Ishikawa (cell line): ENCODE results near the gene SLC25A13.

Experiments used
- EGR1 ChIP-seq: IDR thresholded peaks from 2 replicates; pipeline ENCODE4 v1.6.1; 2012
- FOXM1 ChIP-seq: IDR thresholded peaks from 2 replicates; pipeline ENCODE4 v1.6.1; 2012; ENCODE audit warnings: low read depth, borderline replicate concordance
- TEAD4 ChIP-seq: IDR thresholded peaks from 2 replicates; pipeline ENCODE4 v1.6.1; 2012
- TF ChIP-seq, protein P1 (sequence below): IDR thresholded peaks from 2 replicates; pipeline ENCODE4 v1.6.1; 2012

DNA sequence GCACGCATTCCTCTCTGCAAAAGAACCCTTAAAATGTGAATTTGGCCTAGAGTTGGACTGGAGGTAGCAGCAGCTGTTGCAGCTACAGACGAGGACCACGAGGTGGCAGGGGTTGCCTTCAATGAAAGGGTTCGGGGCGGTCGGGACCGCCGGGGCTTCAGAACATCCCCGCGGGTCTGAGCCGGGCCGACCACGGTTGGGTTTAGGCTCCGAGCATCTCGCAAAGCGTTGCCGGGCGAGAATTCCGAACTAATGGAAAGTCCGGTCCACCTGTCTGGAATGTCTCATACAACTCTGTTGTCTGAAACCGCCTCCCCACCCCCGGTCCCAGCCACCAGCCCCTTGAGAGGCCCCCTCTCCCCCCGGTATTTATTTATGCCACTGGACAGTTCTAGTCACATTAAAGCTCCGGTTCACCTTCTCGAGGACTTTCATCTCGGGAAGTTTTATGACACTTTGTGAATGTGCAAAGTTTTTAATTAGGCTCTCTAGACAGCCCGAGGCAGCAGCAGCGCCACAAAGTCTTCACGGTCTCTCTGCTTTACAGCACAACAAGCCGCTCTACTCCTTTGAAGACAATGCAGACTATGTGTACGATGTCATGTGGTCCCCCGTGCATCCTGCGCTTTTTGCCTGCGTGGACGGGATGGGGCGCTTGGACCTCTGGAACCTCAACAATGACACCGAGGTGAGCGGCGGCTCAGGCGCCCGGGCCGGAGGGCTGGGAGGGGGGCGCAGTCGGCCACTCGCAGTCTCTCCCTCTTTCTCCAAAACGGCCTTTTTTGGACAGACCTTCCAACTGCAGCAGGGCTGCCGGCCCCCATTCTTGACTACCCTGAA lies 246.2 kb downstream of the SLC25A13 start:
- TF ChIP-seq, protein P1, sequence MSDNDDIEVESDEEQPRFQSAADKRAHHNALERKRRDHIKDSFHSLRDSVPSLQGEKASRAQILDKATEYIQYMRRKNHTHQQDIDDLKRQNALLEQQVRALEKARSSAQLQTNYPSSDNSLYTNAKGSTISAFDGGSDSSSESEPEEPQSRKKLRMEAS: no peak; the same call in 1 of the 2 replicates
- TF ChIP-seq TEAD4 (no peak), EGR1 (no peak), FOXM1 (no peak)
